DND-41 (cell line): Measurements from ENCODE around the gene GABBR2.
A peak's percentile ranks its signal among the peaks of the same experiment; 100 is the strongest.

Experiments
- ATAC-seq: fragments of 200-7000 bp; cut with Tn5 transposase; 3 replicates; pipeline ENCODE4 v1.9.1; 2021; ENCODE audit warnings: low read depth; ENCODE audit not compliant: insufficient read depth
- DNase-seq: peaks from one replicate; pipeline ENCODE4 v3.0.0-alpha.2; 2020
- H2AFZ ChIP-seq: 2 replicates; pipeline ENCODE4 v1.6.0; 2012; ENCODE audit warnings: low read depth, low read length
- H3K27ac ChIP-seq: 2 replicates; pipeline ENCODE4 v1.5.1; 2012; ENCODE audit warnings: low read length, inconsistent platforms
- H3K27me3 ChIP-seq: fragments of 200-600 bp; sonication (generic); 2 replicates; pipeline ENCODE4 v1.6.0; 2012; ENCODE audit warnings: low read length, mild to moderate bottlenecking, inconsistent platforms; ENCODE audit not compliant: insufficient read depth, poor library complexity
- H3K36me3 ChIP-seq: 2 replicates; pipeline ENCODE4 v1.5.1; 2012; ENCODE audit warnings: low read length, inconsistent platforms; ENCODE audit not compliant: insufficient read depth
- H3K4me1 ChIP-seq: 2 replicates; pipeline ENCODE4 v1.5.1; 2012; ENCODE audit warnings: mild to moderate bottlenecking, low read length; ENCODE audit not compliant: insufficient read depth
- H3K4me2 ChIP-seq: 2 replicates; pipeline ENCODE4 v1.6.0; 2012; ENCODE audit warnings: mild to moderate bottlenecking, moderate library complexity, low read length, inconsistent platforms; ENCODE audit not compliant: insufficient read depth
- H3K4me3 ChIP-seq, 2 experiments: fragments of 200-600 bp in 1 of 2; shearing (Covaris generic) in 1 of 2; 2 replicates each; pipeline ENCODE4 v1.5.1; 2012 to 2016; ENCODE audit warnings: inconsistent platforms in 2 of 2, low read length in 2 of 2, mild to moderate bottlenecking in 2 of 2, low read depth in 1 of 2, moderate library complexity in 1 of 2
- H3K79me2 ChIP-seq: 2 replicates; pipeline ENCODE4 v1.6.0; 2012; ENCODE audit warnings: low read length, inconsistent platforms; ENCODE audit not compliant: insufficient read depth
- H3K9ac ChIP-seq: 2 replicates; pipeline ENCODE4 v1.6.0; 2012; ENCODE audit warnings: low read depth, mild to moderate bottlenecking, inconsistent platforms, low read length, moderate library complexity
- H3K9me3 ChIP-seq: 2 replicates; pipeline ENCODE4 v1.5.1; 2012; ENCODE audit warnings: low read length, moderate library complexity, mild to moderate bottlenecking, inconsistent platforms; ENCODE audit not compliant: insufficient read depth, severe bottlenecking
- H4K20me1 ChIP-seq: 2 replicates; pipeline ENCODE4 v1.6.0; 2012; ENCODE audit warnings: low read length; ENCODE audit not compliant: insufficient read depth
- CTCF ChIP-seq: IDR thresholded peaks from 2 replicates; pipeline ENCODE4 v1.5.1; 2012; ENCODE audit warnings: borderline replicate concordance, low read length, moderate library complexity, mild to moderate bottlenecking; ENCODE audit not compliant: poor library complexity, severe bottlenecking; ENCODE audit errors: extremely low read depth
- EZH2 ChIP-seq: IDR thresholded peaks from 3 replicates; pipeline ENCODE4 v1.6.1; 2012; ENCODE audit warnings: borderline replicate concordance, low read depth, mild to moderate bottlenecking, moderate library complexity, low read length, inconsistent platforms; ENCODE audit not compliant: severe bottlenecking

GABBR2 gene

DNA sequence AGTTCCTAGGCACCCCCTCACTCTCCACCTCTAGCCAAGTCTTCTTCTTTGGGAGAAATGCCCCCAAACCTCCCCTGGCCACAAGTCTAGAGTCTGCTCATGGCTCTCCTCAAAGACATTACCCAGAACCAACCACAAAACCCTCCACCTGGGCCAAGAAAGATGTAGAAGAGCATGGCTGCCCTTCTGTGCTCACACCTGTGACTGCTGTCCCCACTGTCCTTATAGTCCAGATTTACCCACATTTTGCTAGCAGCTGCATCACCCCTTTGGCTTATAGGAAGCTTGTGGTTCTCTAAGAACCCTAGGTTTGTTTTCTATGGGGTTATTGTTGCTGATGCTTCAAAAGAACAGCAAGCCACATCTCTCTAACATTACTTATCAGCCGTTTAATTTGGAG, 6.1 kb upstream of the GABBR2 start:
- H3K9me3 ChIP-seq: no peaks in the 10 kb centered on the region
- ATAC-seq (no peak), DNase-seq (no peak)
- H3K27me3 ChIP-seq: no peaks in the 10 kb centered on the region
- no peaks in the 10 kb centered on the region for H3K36me3 ChIP-seq
- no peaks in the 10 kb centered on the region for H4K20me1 ChIP-seq
- no peak overlapping the region for H2AFZ ChIP-seq
- H3K4me1 ChIP-seq: no peaks in the 10 kb centered on the region
- no peak overlapping the region for H3K27ac ChIP-seq
- TF ChIP-seq EZH2: no peak
- no peak for TF ChIP-seq CTCF
- no peak overlapping the region for H3K4me2 ChIP-seq
- H3K9ac ChIP-seq: no peak overlapping the region
- no peaks in the 10 kb centered on the region for H3K79me2 ChIP-seq
- no peak overlapping the region for H3K4me3 ChIP-seq

DNA sequence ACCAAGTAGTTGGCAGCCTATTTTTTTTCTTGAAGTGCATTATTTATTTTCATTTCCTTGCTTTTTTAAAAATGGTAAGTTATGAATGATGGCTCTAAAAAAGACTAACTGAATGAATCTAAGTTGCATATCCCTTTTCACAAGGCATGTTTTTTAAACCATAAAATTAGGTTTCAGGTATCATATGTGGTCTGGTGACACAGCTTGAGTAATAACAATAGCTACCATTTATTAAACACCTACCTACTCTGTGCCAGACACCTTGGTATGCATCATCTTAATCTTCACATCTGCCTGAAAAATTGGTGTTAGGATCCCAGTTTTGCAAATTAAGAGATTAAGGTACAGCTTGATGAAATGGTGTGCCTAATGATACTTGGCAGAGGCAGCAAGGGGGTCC, 4.3 kb upstream of the GABBR2 start:
- Histone ChIP-seq H3K9ac (no peak overlapping the region), H3K27ac (no peak overlapping the region), H3K9me3 (no peaks in the 10 kb centered on the region), H3K27me3 (no peaks in the 10 kb centered on the region), H3K36me3 (no peaks in the 10 kb centered on the region), H3K4me3 (no peak overlapping the region), H2AFZ (no peak overlapping the region), H3K79me2 (no peaks in the 10 kb centered on the region), H3K4me1 (no peaks in the 10 kb centered on the region), H3K4me2 (no peak overlapping the region), H4K20me1 (no peaks in the 10 kb centered on the region)
- DNase-seq (no peak), ATAC-seq (no peak)
- no peak for TF ChIP-seq EZH2
- no peak for TF ChIP-seq CTCF

- Histone ChIP-seq H3K79me2 (no peaks in the 10 kb centered on the region), H3K4me2 (no peak overlapping the region), H3K4me1 (no peaks in the 10 kb centered on the region), H4K20me1 (no peaks in the 10 kb centered on the region), H2AFZ (no peak overlapping the region), H3K4me3 (no peak overlapping the region), H3K9ac (no peak overlapping the region), H3K27ac (no peak overlapping the region), H3K9me3 (no peaks in the 10 kb centered on the region), H3K36me3 (no peaks in the 10 kb centered on the region), H3K27me3 (no peaks in the 10 kb centered on the region)
- no peak for TF ChIP-seq EZH2
- TF ChIP-seq CTCF: no peak
- peak; percentile 9 for DNase-seq
- ATAC-seq: 0 out of 3 replicates have a peak, but pooled peaks have one; percentile 35
These were observed 1.5 kb upstream of the GABBR2 start for GRCh38 chr9:98709968-98710965.
